Stimulated activated CD8-positive, alpha-beta memory T cell treated with anti-CD3 and anti-CD28 coated beads, Interleukin-12 subunit alpha, Interleukin-12 subunit beta, amount 100 ng/mL, for 1 hour (primary cell): ENCODE data around the gene ASB2.

Experiments
- DNase-seq: peaks from one replicate; pipeline ENCODE4 v3.0.0-alpha.2; 2020; ENCODE audit warnings: low read depth

The ASB2 gene

DNA sequence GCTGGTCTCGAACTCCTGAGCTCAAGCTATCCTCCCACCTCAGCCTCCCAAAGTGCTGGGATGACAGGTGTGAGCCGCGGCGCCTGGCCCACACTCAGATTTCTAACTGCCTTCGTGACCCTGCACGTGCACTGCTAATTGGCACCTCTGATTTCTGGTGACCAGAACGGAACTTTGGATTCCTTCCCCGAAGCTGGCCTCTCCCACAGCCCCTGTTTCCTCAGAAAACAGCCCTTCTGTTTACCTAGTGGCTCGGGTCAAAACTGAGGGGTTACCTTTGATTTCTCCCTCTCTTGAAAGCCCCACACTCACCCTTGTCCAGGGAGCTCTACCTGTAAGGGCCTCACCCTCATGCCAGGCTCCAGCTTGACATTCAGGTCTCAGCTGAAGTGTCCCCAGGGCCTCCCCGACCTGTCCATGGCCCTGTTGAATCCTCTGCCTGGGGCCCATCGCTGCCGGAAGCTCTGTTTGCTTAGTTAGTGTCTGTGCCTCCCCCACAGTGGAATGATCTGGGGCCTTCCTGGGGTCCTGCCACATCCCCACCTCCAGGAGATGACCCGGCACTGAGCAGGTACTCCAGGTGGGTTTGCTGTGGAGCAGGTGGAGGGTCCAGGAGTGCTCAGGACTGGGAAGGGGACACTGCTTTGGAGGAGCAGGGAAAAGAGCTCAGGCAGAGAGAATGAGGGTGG, 73.6 kb downstream of the ASB2 start:
- DNase-seq, result no peak

DNA sequence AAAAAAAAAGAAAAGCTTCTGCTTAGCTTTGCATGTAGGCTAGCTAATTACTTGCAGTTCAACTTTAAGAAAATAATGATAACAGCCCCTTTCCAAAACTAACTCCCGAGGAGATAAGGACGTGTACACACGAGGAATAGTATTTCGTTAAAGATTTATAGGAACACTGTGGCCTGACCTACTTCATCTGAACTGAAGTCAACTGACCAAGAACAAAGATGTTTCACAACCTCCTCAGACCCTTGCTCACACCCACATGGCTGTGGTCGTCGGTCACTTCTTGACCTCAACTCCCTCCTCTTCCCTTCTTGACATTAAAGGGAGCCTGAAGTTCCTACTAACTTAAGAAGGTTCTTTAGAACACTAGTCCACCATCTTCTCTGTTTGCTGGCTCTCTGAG, 74.6 kb downstream of the ASB2 start:
- no peak for DNase-seq

DNA sequence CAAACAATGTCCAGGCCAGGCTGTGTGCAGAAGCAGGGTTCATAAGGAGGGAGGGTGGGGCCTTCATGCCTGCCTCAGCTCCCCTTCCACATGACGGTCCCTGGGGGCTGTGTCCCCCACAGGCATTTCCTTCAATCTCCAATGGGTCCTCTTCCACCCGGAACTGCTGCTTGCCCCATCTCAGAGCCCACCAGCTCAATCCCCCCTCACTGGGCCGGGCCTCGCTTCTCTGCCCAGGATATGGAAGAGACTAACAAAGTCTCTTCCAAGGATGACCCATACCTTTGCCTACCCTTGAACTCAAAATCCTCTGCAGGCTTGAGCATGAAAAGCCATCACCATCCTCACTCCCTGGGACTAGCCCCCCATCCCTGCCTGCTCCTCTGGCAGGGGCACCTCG, 77.6 kb downstream of the ASB2 start:
- no peak for DNase-seq

DNA sequence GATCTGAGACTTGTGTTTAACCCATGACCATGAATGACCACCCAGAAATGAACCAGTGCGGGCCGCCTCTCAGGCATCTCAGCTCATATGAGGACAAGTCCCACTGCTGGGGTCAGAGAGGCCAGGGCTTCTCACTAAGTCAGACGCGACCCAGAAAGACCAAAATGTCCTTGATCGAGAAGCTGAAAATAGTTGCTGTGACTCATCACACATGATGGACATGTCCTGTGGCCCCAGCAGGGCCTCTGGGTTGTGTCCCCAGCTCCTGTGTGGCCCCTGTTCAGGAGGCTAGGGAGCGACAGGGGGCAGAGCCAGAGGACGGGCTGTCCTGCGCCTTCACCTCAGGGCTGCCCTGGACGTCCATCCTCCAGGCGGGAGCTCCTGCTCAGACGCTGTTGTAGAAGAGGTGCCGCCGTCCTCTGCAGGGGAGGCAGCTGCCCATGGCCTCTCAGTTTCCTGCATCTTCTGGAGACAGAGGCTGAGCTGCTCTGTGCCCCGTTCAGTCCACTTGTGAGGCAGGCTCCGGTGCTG, 78.2 kb downstream of the ASB2 start:
- no peak for DNase-seq

DNA sequence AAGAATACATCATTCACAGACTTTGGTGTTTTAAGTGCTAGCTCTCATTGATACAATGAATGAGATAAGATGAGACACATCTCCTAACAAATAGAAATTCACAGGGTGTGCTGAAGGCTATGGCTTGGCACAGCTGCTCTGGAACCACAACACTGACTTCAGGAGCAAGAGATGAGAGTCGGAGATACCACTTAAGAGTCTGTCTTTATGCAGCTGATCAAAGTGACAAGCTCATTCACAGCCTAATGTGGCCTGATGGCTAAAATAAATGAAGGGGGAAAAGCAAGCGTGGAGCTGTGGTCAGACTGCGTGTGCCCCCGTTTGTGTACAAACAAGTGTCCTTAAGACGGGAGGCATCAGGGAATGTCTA, 78.9 kb downstream of the ASB2 start:
- DNase-seq, result no peak

DNA sequence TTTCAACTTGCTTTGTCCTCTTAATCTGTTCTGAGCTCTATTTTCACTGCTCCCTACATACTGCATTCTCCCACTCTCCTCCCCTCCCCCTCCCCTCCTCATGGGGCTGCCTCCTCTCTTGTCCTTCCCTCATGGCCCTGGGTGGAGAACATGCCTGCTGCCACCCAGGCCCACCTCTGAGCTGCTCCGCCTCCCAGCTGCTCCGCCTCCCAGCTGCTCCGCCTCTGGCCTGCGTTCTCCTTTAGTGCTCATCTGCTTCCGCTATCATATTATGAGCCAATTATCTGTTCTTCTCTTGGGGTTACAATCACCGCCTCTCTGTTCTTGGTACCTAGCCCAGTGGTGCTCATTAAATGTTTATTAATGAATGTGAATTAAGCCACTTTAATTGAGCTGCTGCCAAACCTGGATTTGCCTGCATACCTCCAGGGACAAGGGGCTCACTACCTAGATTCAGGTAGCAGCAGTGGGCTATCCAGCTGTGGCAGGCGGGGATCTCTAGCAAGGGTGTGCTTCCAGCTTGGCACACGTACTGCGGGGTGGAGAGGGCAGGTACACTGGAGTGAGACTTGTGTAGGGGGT, 81.3 kb downstream of the ASB2 start:
- DNase-seq, result no peak

DNA sequence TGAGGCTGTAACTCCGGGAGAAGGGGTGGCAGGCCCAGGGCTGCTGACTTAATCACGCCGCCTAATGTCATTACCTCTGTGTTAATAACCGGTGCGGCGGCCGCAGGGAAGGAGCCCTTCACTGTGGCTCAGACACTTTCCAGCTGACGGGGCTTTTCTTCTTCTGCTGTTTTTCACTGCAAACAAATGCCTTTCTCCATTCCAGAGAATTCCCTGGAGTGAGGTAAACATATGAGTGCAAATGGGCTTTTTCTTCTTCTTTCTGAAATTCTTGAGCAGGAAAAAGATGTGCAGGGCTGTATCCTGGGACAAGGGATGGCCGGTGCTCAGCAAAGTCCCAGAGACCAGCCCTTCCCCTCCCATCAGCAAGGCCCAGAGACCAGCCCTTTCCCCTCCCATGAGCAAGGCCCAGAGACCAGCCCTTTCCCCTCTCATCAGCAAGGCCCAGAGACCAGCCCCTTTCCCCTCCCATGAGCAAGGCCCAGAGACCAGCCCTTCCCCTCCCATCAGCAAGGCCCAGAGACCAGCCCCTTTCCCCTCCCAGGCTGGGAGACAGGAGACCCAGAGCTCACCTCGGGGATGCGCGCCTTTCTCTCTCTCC, 82.6 kb downstream of the ASB2 start:
- no peak for DNase-seq

DNA sequence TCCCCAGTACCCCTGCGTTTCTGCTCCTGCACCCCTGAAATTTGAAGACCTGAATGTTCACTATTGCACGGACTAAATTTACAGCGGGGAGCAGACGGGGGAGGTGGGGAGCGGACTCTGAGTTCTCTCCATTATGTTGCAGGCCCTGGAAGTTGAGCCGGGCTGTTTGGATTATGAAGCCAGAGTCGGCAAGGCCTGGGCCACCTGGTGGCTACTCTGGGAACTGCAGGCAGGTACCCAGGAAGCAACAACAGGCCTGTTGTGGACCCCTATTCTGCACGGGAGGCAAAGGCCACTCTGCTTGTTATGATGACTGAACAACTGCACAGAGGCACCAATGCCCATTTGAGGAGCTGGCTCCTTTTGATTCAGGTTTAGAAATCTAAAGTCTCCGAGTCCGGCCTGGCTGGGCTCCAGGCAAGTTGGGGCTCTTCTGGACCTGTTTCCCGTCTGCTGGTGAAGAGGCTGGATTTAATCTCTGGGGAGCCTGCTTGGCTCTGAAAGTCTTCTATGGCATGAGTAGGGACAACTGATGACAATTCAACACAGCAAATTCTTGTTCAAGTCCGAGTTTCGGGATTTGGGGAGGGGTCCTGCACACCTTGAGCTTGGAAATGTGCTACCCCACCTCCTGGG, 83.3 kb downstream of the ASB2 start:
- DNase-seq, result peak; percentile 53

DNA sequence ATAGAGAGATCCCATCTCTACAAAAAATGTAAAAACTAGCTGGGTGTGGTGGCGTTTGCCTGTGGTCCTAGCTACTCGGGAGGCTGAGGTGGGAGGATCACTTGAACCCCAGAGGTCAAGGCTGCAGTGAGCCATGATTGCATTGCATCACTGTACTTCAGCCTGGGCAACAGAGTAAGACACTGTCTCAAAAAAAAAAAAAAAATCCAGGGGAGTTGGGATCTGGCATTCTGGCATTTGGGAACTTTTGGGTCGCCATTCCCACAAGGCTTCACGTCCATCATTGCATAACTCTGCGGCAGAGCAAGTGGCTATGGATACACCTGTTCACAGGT, 83.9 kb downstream of the ASB2 start:
- DNase-seq, result no peak

DNA sequence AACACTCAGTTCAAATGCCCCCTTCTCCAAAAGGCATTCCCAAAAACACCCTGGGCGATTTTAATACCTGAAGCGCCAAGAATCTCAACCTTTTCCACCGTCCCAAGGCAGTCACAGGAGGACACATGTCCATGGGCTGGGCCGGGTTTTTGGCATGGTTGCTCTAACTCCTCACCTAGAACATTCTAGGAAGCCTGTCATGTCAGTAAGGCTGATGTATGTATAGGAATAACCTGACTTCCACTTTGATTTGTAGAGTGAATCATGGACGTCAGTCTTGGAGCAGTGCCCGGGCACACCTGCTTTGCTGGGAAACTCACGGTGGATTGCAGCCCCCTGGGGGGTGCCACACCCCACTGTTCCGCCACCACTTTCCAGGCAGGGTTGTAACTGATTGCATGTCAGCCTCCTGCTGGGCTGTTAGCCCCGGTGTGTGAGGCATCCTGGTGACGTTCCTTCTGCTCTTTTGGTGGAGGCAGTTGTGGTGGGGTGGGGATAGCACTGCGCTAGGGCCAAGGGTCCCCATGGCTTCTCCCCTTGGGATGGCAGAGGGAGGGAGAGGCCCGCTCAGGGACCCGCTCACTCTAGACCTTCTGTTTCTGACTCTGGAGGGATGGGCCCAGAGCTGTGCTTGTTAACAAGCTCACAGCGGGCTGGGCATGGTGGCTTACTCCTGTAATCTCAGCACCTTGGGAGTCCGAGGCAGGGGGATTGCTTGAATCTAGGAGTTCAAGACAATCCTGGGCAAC, 84.4 kb downstream of the ASB2 start:
- no peak for DNase-seq

DNA sequence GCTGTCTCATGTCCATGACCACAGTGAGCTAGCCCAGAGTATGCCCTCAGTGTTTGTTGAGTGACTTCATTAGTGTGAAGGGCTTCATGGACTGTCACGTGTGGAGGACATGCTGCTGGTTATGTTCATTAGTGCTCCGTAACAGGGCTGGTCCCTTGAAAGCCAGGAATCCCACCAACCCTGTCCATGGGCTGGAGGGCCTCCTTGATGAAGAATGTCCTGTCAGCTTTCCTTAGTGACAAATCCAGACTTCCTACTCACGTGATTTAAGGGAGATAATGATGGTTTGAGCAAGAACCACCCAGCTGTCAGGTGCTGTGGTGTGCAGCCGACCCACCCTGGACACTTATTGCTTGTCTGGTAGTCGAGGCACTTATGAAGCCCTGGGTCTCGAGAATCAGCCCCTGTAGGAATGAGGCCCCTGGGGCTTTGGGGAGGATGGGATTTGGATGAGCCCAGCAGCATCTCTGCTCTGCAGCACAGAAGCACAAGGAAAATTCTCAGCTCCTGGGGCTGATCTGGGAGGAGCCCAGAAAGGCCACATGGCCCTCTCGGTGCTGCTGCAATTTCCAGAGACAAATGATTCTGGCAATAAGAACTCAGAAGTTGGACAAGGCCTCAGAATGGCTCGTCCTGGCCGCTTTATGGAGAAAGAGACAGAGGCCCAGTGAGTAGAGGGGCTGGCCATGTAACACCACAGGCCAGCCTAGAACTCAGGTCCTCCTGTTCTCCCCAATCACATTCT, 86.5 kb downstream of the ASB2 start:
- no peak for DNase-seq

DNA sequence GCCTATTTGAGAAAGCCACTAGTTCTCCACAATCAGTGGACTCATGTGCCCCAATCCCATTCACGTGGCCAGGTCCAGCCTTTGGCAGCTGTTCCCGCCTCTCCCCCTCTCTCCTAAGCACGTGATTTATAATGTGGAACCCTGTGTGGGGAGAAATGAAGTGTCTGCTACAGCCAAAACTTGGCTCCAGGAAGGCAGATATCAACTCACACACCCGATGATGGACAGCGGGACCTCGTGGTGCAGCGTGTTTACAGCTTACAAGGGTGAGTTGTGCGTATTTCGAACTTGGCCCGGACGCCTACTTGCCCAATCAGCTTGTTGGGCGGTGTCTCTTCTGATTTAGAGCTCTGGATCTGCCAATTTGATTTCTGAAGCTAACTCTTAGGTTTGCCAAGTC, 87.4 kb downstream of the ASB2 start:
- DNase-seq, result no peak

DNA sequence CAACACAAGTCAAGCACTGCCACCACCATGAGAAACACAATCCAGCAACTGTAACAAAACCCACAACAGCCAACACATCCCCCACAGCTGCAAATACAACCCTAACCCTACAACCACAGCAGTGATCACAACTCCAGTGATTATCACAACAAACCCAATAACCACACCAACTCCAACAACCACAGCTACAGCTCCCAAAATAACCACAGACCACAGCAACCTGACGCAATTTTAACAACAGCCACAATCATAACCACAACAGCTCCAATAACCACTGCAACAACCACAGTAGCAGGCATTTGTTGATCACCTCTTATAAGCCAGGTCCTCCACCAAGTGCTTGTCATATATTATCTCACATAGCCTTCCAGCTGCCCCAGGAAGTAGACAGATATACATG, 91.4 kb downstream of the ASB2 start:
- DNase-seq, result no peak
